ENCODE measurements around the gene CD177. TPM values are rescaled to one million over a fixed set of nuclear protein-coding genes. Genes with fewer than 3 reads are reported as not detected.
"Not testable (repeated sequence)": the region's sequence is repeated elsewhere in the genome, so short reads cannot be mapped to it uniquely, and the experiment has no call there.

CD177 gene
- total and polyA plus RNA-seq, 2 donors (not counting 3 experiments of a cell fraction or from before 2014, with no cell fraction given): 0.18 TPM; not detected in 1

- ChIA-PET CTCF (no interaction called here), POLR2A (no interaction called here)
- intact Hi-C loops (cut with micrococcal nuclease): no loop called here
- no peaks in the 10 kb centered on the region for H3K9me3 ChIP-seq (replicated peaks; ENCODE audit: control insufficient read depth, insufficient read depth, low read length)
- H3K4me1 ChIP-seq (ENCODE audit: control insufficient read depth, extremely low read depth, insufficient read depth, low read length): no peaks in the 10 kb centered on the region
- no peaks in the 10 kb centered on the region for H3K36me3 ChIP-seq (ENCODE audit: control insufficient read depth in 2 of 2, extremely low read depth in 1 of 2, insufficient read depth in 2 of 2, low read length in 2 of 2)
- H3K4me3 ChIP-seq (replicated peaks in 1 of 3; ENCODE audit: insufficient read depth in 1 of 3, low read depth in 1 of 3, low read length in 3 of 3): no peak overlapping the region
- no peak overlapping the region for H3K27ac ChIP-seq (ENCODE audit: insufficient read depth, low read depth, low read length)
- no peak overlapping the region for H2AFZ ChIP-seq (ENCODE audit: low read depth, low read length)
- no peak for DNase-seq (ENCODE audit: low read depth, low spot score)
- dilution Hi-C loops (cut with MboI; ENCODE audit: extremely low pct_ligation_motif_present, low sequenced_read_pairs): no loop called here
- no peak for TF ChIP-seq POLR2A (IDR thresholded peaks at IDR 0.05; ENCODE audit: low read depth, low read length)
- no peak for TF ChIP-seq GATA2 (IDR thresholded peaks at IDR 0.05; ENCODE audit: insufficient read depth, insufficient read length, low read depth, low read length)
- no peak for TF ChIP-seq MYC (IDR thresholded peaks at IDR 0.05; ENCODE audit: low read depth, low read length)
- TF ChIP-seq POLR2AphosphoS5 (IDR thresholded peaks at IDR 0.05; ENCODE audit: insufficient read depth, low read depth, low read length): no peak
- no peak for TF ChIP-seq FOS (IDR thresholded peaks at IDR 0.05; ENCODE audit: borderline replicate concordance, insufficient read depth, low read length)
- TF ChIP-seq, protein P1, sequence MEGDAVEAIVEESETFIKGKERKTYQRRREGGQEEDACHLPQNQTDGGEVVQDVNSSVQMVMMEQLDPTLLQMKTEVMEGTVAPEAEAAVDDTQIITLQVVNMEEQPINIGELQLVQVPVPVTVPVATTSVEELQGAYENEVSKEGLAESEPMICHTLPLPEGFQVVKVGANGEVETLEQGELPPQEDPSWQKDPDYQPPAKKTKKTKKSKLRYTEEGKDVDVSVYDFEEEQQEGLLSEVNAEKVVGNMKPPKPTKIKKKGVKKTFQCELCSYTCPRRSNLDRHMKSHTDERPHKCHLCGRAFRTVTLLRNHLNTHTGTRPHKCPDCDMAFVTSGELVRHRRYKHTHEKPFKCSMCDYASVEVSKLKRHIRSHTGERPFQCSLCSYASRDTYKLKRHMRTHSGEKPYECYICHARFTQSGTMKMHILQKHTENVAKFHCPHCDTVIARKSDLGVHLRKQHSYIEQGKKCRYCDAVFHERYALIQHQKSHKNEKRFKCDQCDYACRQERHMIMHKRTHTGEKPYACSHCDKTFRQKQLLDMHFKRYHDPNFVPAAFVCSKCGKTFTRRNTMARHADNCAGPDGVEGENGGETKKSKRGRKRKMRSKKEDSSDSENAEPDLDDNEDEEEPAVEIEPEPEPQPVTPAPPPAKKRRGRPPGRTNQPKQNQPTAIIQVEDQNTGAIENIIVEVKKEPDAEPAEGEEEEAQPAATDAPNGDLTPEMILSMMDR (IDR thresholded peaks at IDR 0.05; ENCODE audit: extremely low read depth in 1 of 2, insufficient read depth in 1 of 2, low read depth in 1 of 2, low read length in 2 of 2): no peak
- no peak for TF ChIP-seq EZH2 (IDR thresholded peaks at IDR 0.05; ENCODE audit: borderline replicate concordance, low read depth, low read length, severe bottlenecking)
- TF ChIP-seq JUN (IDR thresholded peaks at IDR 0.05; ENCODE audit: borderline replicate concordance, insufficient read depth, insufficient read length, low read depth): no peak
- no peak for TF ChIP-seq MAX (IDR thresholded peaks at IDR 0.05; ENCODE audit: insufficient read depth, insufficient read length)
- no TSS peak for BruUV-seq (replicated peaks)
- H3K9ac ChIP-seq (replicated peaks; ENCODE audit: extremely low read depth, insufficient read depth, low read length): no peak overlapping the region
- H3K27me3 ChIP-seq (ENCODE audit: control insufficient read depth in 2 of 2, insufficient read depth in 2 of 2, low read length in 2 of 2): no peaks in the 10 kb centered on the region
- FAIRE-seq: no peak
- H3K9me1 ChIP-seq (replicated peaks; ENCODE audit: control insufficient read depth, extremely low read depth, insufficient read depth, low read length): no peaks in the 10 kb centered on the region
- H3K79me2 ChIP-seq (ENCODE audit: control insufficient read depth, insufficient read depth, low read length): no peaks in the 10 kb centered on the region
- no peaks in the 10 kb centered on the region for H4K20me1 ChIP-seq (replicated peaks; ENCODE audit: control insufficient read depth, extremely low read depth, insufficient read depth, low read length)
- no peak overlapping the region for H3K4me2 ChIP-seq (ENCODE audit: insufficient read depth, low read length)
These were observed 14.3 kb downstream of the CD177 start for GRCh38 chr19:43367822-43368221.

DNA sequence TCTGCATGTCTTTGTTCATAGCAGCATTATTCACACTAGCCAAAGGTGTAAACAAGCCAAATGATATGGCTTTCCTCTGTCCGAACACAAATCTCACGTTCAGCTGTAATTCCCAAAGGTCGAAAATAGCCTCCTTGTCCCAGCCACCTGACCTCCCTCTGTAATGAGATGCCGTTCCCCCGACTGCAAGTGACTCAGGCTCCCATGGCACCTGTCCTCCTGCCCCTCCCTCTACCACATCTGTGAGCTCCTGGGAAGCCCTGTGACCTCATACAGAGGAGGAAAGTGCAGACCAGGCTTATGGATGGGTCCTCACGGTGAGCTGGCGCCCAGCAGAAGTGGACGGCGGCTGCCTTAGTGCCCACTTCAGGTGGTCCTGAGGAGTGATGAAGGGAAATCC lies 15.4 kb downstream of the CD177 start:
- H3K9me1 ChIP-seq (replicated peaks; ENCODE audit: control insufficient read depth, extremely low read depth, insufficient read depth, low read length); H4K20me1 ChIP-seq (replicated peaks; ENCODE audit: control insufficient read depth, extremely low read depth, insufficient read depth, low read length); H3K79me2 ChIP-seq (ENCODE audit: control insufficient read depth, insufficient read depth, low read length); intact Hi-C loops (cut with micrococcal nuclease); H3K27ac ChIP-seq (ENCODE audit: insufficient read depth, low read depth, low read length); CTCF ChIA-PET; H3K27me3 ChIP-seq (ENCODE audit: control insufficient read depth in 2 of 2, insufficient read depth in 2 of 2, low read length in 2 of 2); H2AFZ ChIP-seq (ENCODE audit: low read depth, low read length); H3K4me2 ChIP-seq (ENCODE audit: insufficient read depth, low read length); FAIRE-seq; dilution Hi-C loops (cut with MboI; ENCODE audit: extremely low pct_ligation_motif_present, low sequenced_read_pairs); BruUV-seq (replicated peaks); H3K9ac ChIP-seq (replicated peaks; ENCODE audit: extremely low read depth, insufficient read depth, low read length); H3K4me1 ChIP-seq (ENCODE audit: control insufficient read depth, extremely low read depth, insufficient read depth, low read length); H3K36me3 ChIP-seq (ENCODE audit: control insufficient read depth in 2 of 2, extremely low read depth in 1 of 2, insufficient read depth in 2 of 2, low read length in 2 of 2); DNase-seq (ENCODE audit: low read depth, low spot score); H3K4me3 ChIP-seq (replicated peaks in 1 of 3; ENCODE audit: insufficient read depth in 1 of 3, low read depth in 1 of 3, low read length in 3 of 3); H3K9me3 ChIP-seq (replicated peaks; ENCODE audit: control insufficient read depth, insufficient read depth, low read length); POLR2A ChIA-PET: not testable (repeated sequence)
